GM08714 (cell line): ENCODE data around the gene PGC.

ENCODE experiments used
- H3K4me3 ChIP-seq: fragments of 200-500 bp; sonication (Bioruptor generic); 2 replicates; pipeline ENCODE4 v1.5.1; 2014; ENCODE audit warnings: mild to moderate bottlenecking, low read length, inconsistent platforms
- ZNF274 ChIP-seq: IDR thresholded peaks from 2 replicates; pipeline ENCODE4 v1.6.1; 2012; ENCODE audit warnings: mild to moderate bottlenecking, low read depth, low read length

Gene PGC

GRCh38 chr6:41689171-41690008, 57.8 kb downstream of the PGC start:
- no peak overlapping the region for H3K4me3 ChIP-seq
- TF ChIP-seq ZNF274 = no peak

GRCh38 chr6:41688256-41688965, 58.8 kb downstream of the PGC start:
- H3K4me3 ChIP-seq = no peak overlapping the region
- TF ChIP-seq ZNF274 = no peak

- TF ChIP-seq ZNF274 = no peak
- no peak overlapping the region for H3K4me3 ChIP-seq
These were observed 59.6 kb downstream of the PGC start for GRCh38 chr6:41687501-41688175.
